Loucy (cell line): ENCODE measurements around the gene MN1.

Experiments used
- H2AFZ ChIP-seq: fragments of 200-600 bp; sonication (generic); 2 replicates; pipeline ENCODE4 v1.6.0; 2016; ENCODE audit warnings: antibody characterized with exemption, mild to moderate bottlenecking, low read length, moderate library complexity
- H3F3A ChIP-seq: fragments of 200-600 bp; 2 replicates; pipeline ENCODE4 v1.6.0; 2016; ENCODE audit warnings: antibody characterized with exemption, low read depth, mild to moderate bottlenecking
- H3K27me3 ChIP-seq: fragments of 200-600 bp; sonication (generic); 2 replicates; pipeline ENCODE4 v1.6.1; 2014; ENCODE audit warnings: low read length, mild to moderate bottlenecking; ENCODE audit not compliant: insufficient read depth, poor library complexity, severe bottlenecking
- H3K36me3 ChIP-seq: fragments of 200-600 bp; sonication (generic); 2 replicates; pipeline ENCODE4 v1.6.1; 2016; ENCODE audit warnings: low read length; ENCODE audit not compliant: insufficient read depth
- H3K4me1 ChIP-seq: fragments of 200-600 bp; sonication (generic); 2 replicates; pipeline ENCODE4 v1.5.1; 2014; ENCODE audit warnings: low read length, mild to moderate bottlenecking; ENCODE audit not compliant: insufficient read depth, poor library complexity, severe bottlenecking
- H3K4me2 ChIP-seq: fragments of 200-600 bp; sonication (generic); 2 replicates; pipeline ENCODE4 v1.6.0; 2014; ENCODE audit warnings: antibody characterized with exemption, low read length, low read depth, mild to moderate bottlenecking; ENCODE audit not compliant: poor library complexity, severe bottlenecking
- H3K4me3 ChIP-seq: fragments of 200-600 bp; sonication (generic); 2 replicates; pipeline ENCODE4 v1.5.1; 2014; ENCODE audit warnings: low read length, mild to moderate bottlenecking, mixed read lengths; ENCODE audit not compliant: poor library complexity, severe bottlenecking
- H3K79me2 ChIP-seq: fragments of 200-600 bp; sonication (generic); 2 replicates; pipeline ENCODE4 v1.6.1; 2014; ENCODE audit warnings: low read length; ENCODE audit not compliant: insufficient read depth
- H3K9ac ChIP-seq: fragments of 200-600 bp; sonication (generic); 2 replicates; pipeline ENCODE4 v1.6.0; 2014; ENCODE audit warnings: mild to moderate bottlenecking, low read depth, low read length, moderate library complexity; ENCODE audit not compliant: poor library complexity, severe bottlenecking
- H3K9me2 ChIP-seq: fragments of 200-600 bp; sonication (generic); replicated peaks from 2 replicates; pipeline ENCODE4 v1.6.1; 2016; ENCODE audit warnings: low read depth, low read length, mixed read lengths
- H3K9me3 ChIP-seq: fragments of 200-600 bp; sonication (generic); 2 replicates; pipeline ENCODE4 v1.6.1; 2014; ENCODE audit warnings: mild to moderate bottlenecking, antibody characterized with exemption, low read length, low read depth; ENCODE audit not compliant: insufficient read depth
- H4K20me1 ChIP-seq: fragments of 200-600 bp; sonication (generic); 2 replicates; pipeline ENCODE4 v1.6.0; 2014; ENCODE audit warnings: antibody characterized with exemption, low read length, mild to moderate bottlenecking; ENCODE audit not compliant: insufficient read depth, poor library complexity, severe bottlenecking
- EZH2phosphoT487 ChIP-seq: fragments of 200-600 bp; IDR thresholded peaks from 2 replicates; pipeline ENCODE4 v1.6.1; 2018; ENCODE audit warnings: antibody characterized with exemption, mild to moderate bottlenecking, moderate library complexity, borderline replicate concordance
- TF ChIP-seq, protein P1 (sequence below): fragments of 200-600 bp; sonication (generic); conservative IDR thresholded peaks from 2 replicates; pipeline ENCODE4 v1.5.1; 2014; ENCODE audit warnings: mild to moderate bottlenecking, antibody characterized with exemption, low read length

MN1 gene

DNA sequence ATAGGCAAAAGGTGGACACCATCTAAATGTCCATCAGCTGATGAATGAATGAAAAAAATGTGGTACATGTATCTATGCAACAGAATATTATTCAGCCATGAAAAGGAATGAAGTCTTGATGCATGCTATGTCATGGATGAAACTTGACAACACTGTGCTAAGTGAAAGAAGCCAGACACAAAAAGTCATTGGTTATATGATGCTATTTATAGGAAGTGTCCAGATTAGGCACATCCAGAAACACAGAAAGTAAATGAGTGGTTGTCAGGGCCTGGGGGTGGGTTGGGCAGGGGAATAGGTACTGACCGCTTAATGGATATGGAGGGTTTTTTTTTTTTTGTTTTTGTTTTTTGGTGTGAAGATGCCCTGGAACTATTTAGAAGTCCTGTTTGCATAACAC is 21.7 kb upstream of the MN1 start:
- Histone ChIP-seq H4K20me1 (no peaks in the 10 kb centered on the region), H3K4me2 (no peak overlapping the region), H3K4me1 (no peaks in the 10 kb centered on the region), H3K4me3 (no peak overlapping the region), H3K9me2 (no peaks in the 10 kb centered on the region), H3F3A (no peaks in the 10 kb centered on the region), H3K79me2 (no peaks in the 10 kb centered on the region), H3K27me3 (no peaks in the 10 kb centered on the region), H3K36me3 (no peaks in the 10 kb centered on the region), H2AFZ (no peak overlapping the region), H3K9ac (no peak overlapping the region), H3K9me3 (no peaks in the 10 kb centered on the region)
- no peak for TF ChIP-seq EZH2phosphoT487
- TF ChIP-seq, protein P1, sequence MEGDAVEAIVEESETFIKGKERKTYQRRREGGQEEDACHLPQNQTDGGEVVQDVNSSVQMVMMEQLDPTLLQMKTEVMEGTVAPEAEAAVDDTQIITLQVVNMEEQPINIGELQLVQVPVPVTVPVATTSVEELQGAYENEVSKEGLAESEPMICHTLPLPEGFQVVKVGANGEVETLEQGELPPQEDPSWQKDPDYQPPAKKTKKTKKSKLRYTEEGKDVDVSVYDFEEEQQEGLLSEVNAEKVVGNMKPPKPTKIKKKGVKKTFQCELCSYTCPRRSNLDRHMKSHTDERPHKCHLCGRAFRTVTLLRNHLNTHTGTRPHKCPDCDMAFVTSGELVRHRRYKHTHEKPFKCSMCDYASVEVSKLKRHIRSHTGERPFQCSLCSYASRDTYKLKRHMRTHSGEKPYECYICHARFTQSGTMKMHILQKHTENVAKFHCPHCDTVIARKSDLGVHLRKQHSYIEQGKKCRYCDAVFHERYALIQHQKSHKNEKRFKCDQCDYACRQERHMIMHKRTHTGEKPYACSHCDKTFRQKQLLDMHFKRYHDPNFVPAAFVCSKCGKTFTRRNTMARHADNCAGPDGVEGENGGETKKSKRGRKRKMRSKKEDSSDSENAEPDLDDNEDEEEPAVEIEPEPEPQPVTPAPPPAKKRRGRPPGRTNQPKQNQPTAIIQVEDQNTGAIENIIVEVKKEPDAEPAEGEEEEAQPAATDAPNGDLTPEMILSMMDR: no peak

DNA sequence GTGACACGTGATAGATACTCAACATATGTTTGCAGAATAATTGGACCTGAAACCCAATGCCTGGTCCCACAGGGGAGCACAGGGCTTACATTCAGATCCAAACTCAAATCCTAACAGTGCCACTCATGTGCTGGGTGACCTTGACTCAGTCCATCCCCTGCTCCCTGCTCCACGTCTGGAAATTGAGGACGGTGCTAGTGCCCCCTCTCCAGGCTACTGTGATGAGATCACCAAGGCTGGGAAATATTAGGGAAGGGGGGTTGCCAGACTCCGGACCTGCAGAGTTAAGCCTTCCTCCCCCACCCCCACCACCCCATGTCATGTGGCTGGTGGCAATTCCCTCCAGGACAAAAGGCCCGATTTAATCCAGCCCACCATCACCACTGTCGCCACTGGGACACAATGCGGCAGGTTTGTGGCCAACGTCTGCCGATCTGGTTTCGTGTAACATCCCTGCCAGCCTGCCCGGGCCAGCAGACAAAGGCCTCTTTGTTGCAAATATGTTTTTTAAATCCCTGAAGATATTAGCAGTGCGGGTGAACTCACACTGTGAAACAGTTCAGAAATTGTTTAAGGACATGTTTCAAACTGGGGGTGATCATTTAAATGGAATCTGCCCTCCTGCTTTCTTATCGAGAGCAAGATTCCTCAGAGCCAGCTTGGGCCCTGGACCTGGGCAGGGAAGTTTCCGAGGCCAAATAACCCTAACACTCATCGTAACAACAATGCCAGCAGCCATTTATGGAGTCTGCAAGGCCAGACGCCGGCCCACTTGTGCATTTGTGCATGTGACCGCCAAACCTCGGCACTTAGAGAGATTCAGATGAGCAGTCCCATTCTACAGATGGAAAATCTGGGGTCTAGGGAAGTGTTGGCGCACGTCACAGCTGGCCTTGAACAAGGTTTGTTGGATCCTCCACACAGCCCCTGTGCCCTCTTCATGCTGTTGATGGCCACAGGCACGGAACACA is 19.6 kb upstream of the MN1 start:
- Histone ChIP-seq H3K27me3 (no peaks in the 10 kb centered on the region), H3K9ac (no peak overlapping the region), H3K9me3 (no peaks in the 10 kb centered on the region), H3K4me2 (no peak overlapping the region), H3K36me3 (no peaks in the 10 kb centered on the region), H3F3A (no peaks in the 10 kb centered on the region), H3K9me2 (no peaks in the 10 kb centered on the region), H3K4me3 (no peak overlapping the region), H4K20me1 (no peaks in the 10 kb centered on the region), H2AFZ (no peak overlapping the region), H3K4me1 (no peaks in the 10 kb centered on the region), H3K79me2 (no peaks in the 10 kb centered on the region)
- TF ChIP-seq EZH2phosphoT487: no peak

DNA sequence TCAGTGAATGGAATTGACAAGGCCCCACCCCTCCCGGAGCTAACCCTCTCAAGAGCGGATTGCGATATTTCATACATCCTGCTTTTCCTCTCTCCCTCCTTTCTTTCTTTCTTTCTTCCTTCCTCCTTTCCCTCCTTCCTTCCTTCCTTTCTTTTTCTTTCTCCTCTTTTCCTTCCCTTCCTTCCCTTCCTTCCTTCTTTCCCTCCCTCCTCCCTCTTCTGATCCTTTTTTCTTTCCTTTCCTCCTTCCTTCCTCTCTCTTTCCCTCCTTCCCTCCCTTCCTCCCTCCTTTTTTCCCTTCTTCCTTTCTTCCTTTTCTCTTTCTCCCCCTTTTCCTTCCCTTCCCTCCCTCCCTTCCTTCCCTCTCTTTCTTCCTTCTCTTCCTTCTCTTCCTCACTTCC is 15.0 kb upstream of the MN1 start:
- H3K9me2 ChIP-seq: no peaks in the 10 kb centered on the region
- no peak for TF ChIP-seq EZH2phosphoT487
- TF ChIP-seq, protein P1: no peak
- no peaks in the 10 kb centered on the region for H3K4me1 ChIP-seq
- H3K4me3 ChIP-seq: no peak overlapping the region
- H3K27me3 ChIP-seq: no peaks in the 10 kb centered on the region
- H3F3A ChIP-seq: no peaks in the 10 kb centered on the region
- no peaks in the 10 kb centered on the region for H3K36me3 ChIP-seq
- H3K9ac ChIP-seq: no peak overlapping the region
- H3K4me2 ChIP-seq: no peak overlapping the region
- no peak overlapping the region for H2AFZ ChIP-seq
- H4K20me1 ChIP-seq: no peaks in the 10 kb centered on the region
- no peaks in the 10 kb centered on the region for H3K79me2 ChIP-seq
- H3K9me3 ChIP-seq: no peaks in the 10 kb centered on the region
